Parathyroid adenoma (tissue), 2 donors: ENCODE results near the gene MIOS.
"Not testable (repeated sequence)": the region's sequence is repeated elsewhere in the genome, so short reads cannot be mapped to it uniquely, and the experiment has no call there.

Experiments used
- H2AFZ ChIP-seq: fragments of 300-600 bp; sonication (generic); one replicate; pipeline ENCODE4 v1.7.0; 2017; ENCODE audit warnings: antibody characterized with exemption, mild to moderate bottlenecking
- H3K27ac ChIP-seq: fragments of 300-600 bp; sonication (generic); one replicate; pipeline ENCODE4 v1.7.0; 2017
- H3K27me3 ChIP-seq: fragments of 300-600 bp; sonication (generic); one replicate; pipeline ENCODE4 v1.7.0; 2017; ENCODE audit warnings: low read length; ENCODE audit not compliant: control insufficient read depth, insufficient read depth
- H3K36me3 ChIP-seq: fragments of 300-600 bp; sonication (generic); one replicate; pipeline ENCODE4 v1.7.0; 2017; ENCODE audit warnings: low read length; ENCODE audit not compliant: control insufficient read depth, insufficient read depth
- H3K4me1 ChIP-seq: fragments of 300-600 bp; sonication (generic); one replicate; pipeline ENCODE4 v1.7.0; 2017; ENCODE audit warnings: control low read depth
- H3K4me2 ChIP-seq: fragments of 300-600 bp; sonication (generic); one replicate; pipeline ENCODE4 v1.7.0; 2017; ENCODE audit warnings: low read length
- H3K4me3 ChIP-seq: fragments of 300-600 bp; sonication (generic); one replicate; pipeline ENCODE4 v1.7.0; 2017; ENCODE audit warnings: low read depth, low read length
- H3K79me2 ChIP-seq: fragments of 300-600 bp; sonication (generic); one replicate; pipeline ENCODE4 v1.7.0; 2017; ENCODE audit warnings: control low read depth
- H3K9ac ChIP-seq: fragments of 300-600 bp; sonication (generic); one replicate; pipeline ENCODE4 v1.7.0; 2017; ENCODE audit warnings: mild to moderate bottlenecking
- H3K9me3 ChIP-seq: fragments of 300-600 bp; sonication (generic); one replicate; pipeline ENCODE4 v1.7.0; 2017; ENCODE audit warnings: low read length; ENCODE audit not compliant: control insufficient read depth
- CTCF ChIP-seq: fragments of 300-600 bp; sonication (generic); IDR thresholded peaks from one replicate; pipeline ENCODE4 v1.7.0; 2017; ENCODE audit warnings: antibody characterized with exemption, mild to moderate bottlenecking
- donor health status: primary hyperparathyroidism.

The MIOS gene

GRCh38 chr7:7654964-7655715 lies 88.5 kb downstream of the MIOS start:
- H3K27me3 ChIP-seq = no peaks in the 10 kb centered on the region
- peaks cover 43% of the 10 kb centered on the region for H3K79me2 ChIP-seq
- H3K4me2 ChIP-seq = no peak overlapping the region
- H3K36me3 ChIP-seq = no peaks in the 10 kb centered on the region
- H2AFZ ChIP-seq = no peak overlapping the region
- H3K9ac ChIP-seq = no peak overlapping the region
- TF ChIP-seq CTCF = no peak
- H3K4me1 ChIP-seq = peaks cover 2% of the 10 kb centered on the region
- H3K27ac ChIP-seq = no peak overlapping the region
- H3K4me3 ChIP-seq = no peak overlapping the region
- H3K9me3 ChIP-seq = no peaks in the 10 kb centered on the region

- H3K4me1 ChIP-seq, H3K9me3 ChIP-seq, H3K36me3 ChIP-seq, H3K27ac ChIP-seq, H3K4me3 ChIP-seq, H3K9ac ChIP-seq, H3K27me3 ChIP-seq, H3K4me2 ChIP-seq, H2AFZ ChIP-seq: not testable (repeated sequence)
- peaks cover 51% of the 10 kb centered on the region for H3K79me2 ChIP-seq
Measured at GRCh38 chr7:7656459-7656858, 89.8 kb downstream of the MIOS start.
